RWPE2 (cell line): ENCODE results near the gene SCAMP2.

Source experiments
- ATAC-seq: fragments of 200-7000 bp; cut with Tn5 transposase; 3 replicates; pipeline ENCODE4 v1.9.1; 2021; ENCODE audit warnings: low read depth
- DNase-seq: peaks from one replicate; pipeline ENCODE4 v3.0.0-alpha.2; 2020; ENCODE audit warnings: low spot score
- H3K27ac ChIP-seq: fragments of 450-650 bp; 2 replicates; pipeline ENCODE4 v1.5.1; 2017; ENCODE audit warnings: mild to moderate bottlenecking; ENCODE audit not compliant: poor library complexity, severe bottlenecking
- H3K27me3 ChIP-seq: fragments of 250-450 bp; sonication (Bioruptor Pico); 2 replicates; pipeline ENCODE4 v1.5.1; 2021; ENCODE audit warnings: mild to moderate bottlenecking, moderate library complexity; ENCODE audit not compliant: insufficient read depth, poor library complexity, severe bottlenecking
- H3K36me3 ChIP-seq: fragments of 250-450 bp; sonication (Bioruptor Pico); 2 replicates; pipeline ENCODE4 v1.5.1; 2020; ENCODE audit warnings: low read depth, mild to moderate bottlenecking, moderate library complexity
- H3K4me1 ChIP-seq: fragments of 250-450 bp; sonication (Bioruptor Pico); 2 replicates; pipeline ENCODE4 v1.5.1; 2021; ENCODE audit warnings: mild to moderate bottlenecking, moderate library complexity; ENCODE audit not compliant: insufficient read depth, poor library complexity, severe bottlenecking
- H3K4me3 ChIP-seq: fragments of 250-450 bp; sonication (Bioruptor Pico); 2 replicates; pipeline ENCODE4 v1.5.1; 2021; ENCODE audit warnings: mild to moderate bottlenecking, moderate library complexity; ENCODE audit not compliant: severe bottlenecking
- H3K9me3 ChIP-seq: fragments of 250-450 bp; sonication (Bioruptor Pico); 2 replicates; pipeline ENCODE4 v1.5.1; 2021; ENCODE audit warnings: mild to moderate bottlenecking, moderate library complexity; ENCODE audit not compliant: severe bottlenecking
- TF ChIP-seq, protein P1 (sequence below): fragments of 450-650 bp; IDR thresholded peaks from one replicate; pipeline ENCODE4 v1.5.1; 2017; ENCODE audit warnings: mild to moderate bottlenecking, moderate library complexity; ENCODE audit not compliant: poor library complexity, severe bottlenecking

The SCAMP2 gene

DNA sequence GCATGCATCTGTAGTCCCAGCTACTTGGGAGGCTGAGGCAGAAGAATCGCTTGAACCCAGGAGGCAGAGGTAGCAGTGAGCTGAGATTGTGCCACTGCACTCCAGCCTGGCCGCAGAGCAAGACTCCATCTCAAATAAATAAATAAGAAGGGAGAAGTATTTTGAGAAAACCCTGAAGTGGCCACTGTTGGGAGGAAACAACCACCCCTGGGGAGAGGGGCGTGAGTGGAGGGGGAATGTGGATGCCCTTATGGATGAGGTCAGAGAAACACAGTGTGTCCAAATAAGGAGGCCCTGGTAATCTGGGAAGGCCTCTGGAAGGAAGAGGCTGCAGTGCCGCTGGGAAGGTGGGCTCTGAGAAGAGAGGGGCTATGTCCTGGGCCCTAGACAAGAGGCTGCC, 50.9 kb downstream of the SCAMP2 start:
- ATAC-seq, result no peak
- no peak overlapping the region for H3K27ac ChIP-seq
- H3K36me3 ChIP-seq, result no peaks in the 10 kb centered on the region
- H3K9me3 ChIP-seq, result no peaks in the 10 kb centered on the region
- no peak for DNase-seq
- peaks cover 8% of the 10 kb centered on the region for H3K27me3 ChIP-seq
- no peak overlapping the region for H3K4me3 ChIP-seq
- TF ChIP-seq, protein P1, sequence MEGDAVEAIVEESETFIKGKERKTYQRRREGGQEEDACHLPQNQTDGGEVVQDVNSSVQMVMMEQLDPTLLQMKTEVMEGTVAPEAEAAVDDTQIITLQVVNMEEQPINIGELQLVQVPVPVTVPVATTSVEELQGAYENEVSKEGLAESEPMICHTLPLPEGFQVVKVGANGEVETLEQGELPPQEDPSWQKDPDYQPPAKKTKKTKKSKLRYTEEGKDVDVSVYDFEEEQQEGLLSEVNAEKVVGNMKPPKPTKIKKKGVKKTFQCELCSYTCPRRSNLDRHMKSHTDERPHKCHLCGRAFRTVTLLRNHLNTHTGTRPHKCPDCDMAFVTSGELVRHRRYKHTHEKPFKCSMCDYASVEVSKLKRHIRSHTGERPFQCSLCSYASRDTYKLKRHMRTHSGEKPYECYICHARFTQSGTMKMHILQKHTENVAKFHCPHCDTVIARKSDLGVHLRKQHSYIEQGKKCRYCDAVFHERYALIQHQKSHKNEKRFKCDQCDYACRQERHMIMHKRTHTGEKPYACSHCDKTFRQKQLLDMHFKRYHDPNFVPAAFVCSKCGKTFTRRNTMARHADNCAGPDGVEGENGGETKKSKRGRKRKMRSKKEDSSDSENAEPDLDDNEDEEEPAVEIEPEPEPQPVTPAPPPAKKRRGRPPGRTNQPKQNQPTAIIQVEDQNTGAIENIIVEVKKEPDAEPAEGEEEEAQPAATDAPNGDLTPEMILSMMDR, result no peak
- H3K4me1 ChIP-seq, result peaks cover 16% of the 10 kb centered on the region

DNA sequence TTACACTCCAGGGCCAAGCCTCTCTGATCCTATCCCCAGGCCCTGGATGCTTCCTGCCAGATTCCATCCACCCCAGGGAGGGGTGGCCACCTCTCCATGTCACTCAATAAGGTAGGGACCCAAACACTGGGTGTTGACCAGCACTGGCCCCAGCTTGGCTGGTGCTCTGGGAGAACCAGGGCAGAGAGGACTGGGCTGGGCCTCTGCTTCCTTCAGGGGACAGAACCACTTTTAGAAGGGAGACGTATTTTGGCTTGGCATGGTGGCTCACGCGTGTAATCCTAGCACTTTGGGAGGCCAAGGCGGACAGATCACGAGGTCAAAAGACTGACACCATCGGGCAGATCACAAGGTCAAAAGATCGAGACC, 51.4 kb downstream of the SCAMP2 start:
- no peak for DNase-seq
- Histone ChIP-seq H3K4me3 (no peak overlapping the region), H3K27ac (no peak overlapping the region), H3K4me1 (peaks cover 20% of the 10 kb centered on the region), H3K9me3 (no peaks in the 10 kb centered on the region), H3K36me3 (no peaks in the 10 kb centered on the region), H3K27me3 (peaks cover 3% of the 10 kb centered on the region)
- ATAC-seq, result no peak
- TF ChIP-seq, protein P1, result no peak

DNA sequence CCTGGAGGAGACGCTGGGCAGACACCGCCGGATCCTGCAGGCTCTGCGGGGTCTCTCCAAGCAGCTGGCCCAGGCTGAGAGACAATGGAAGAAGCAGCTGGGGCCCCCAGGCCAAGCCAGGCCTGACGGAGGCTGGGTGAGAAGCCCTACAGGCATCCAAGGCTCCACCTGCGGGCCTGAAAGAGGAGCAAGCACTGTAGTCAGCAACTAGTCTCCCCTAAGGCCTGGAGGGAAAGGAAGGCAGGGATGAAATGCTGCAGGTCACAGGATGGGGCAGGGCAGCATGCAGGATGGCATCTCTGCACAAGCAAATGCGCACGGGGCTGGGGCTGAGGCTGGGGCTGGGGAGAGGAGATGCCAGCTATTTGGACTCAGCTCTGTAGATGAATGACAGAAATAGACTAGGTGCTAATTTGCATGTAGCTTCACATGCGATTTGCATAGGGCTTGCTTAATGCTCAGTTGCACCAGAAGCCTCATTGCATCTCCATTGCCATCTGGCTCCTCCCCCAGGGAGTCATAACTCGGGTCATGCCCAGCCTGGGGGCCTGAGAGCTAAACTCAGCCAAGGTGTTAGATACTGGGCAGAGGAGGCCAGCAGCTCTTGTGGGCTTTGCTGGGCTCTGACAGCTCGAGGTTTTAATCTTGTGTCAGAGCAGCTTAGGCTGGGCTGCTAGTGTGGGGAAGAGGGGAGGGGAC, 51.9 kb downstream of the SCAMP2 start:
- no peak overlapping the region for H3K4me3 ChIP-seq
- no peaks in the 10 kb centered on the region for H3K9me3 ChIP-seq
- H3K27me3 ChIP-seq, result no peaks in the 10 kb centered on the region
- no peak overlapping the region for H3K27ac ChIP-seq
- ATAC-seq (no peak), DNase-seq (no peak)
- TF ChIP-seq, protein P1, result no peak
- peaks cover 21% of the 10 kb centered on the region for H3K4me1 ChIP-seq
- H3K36me3 ChIP-seq, result no peaks in the 10 kb centered on the region

DNA sequence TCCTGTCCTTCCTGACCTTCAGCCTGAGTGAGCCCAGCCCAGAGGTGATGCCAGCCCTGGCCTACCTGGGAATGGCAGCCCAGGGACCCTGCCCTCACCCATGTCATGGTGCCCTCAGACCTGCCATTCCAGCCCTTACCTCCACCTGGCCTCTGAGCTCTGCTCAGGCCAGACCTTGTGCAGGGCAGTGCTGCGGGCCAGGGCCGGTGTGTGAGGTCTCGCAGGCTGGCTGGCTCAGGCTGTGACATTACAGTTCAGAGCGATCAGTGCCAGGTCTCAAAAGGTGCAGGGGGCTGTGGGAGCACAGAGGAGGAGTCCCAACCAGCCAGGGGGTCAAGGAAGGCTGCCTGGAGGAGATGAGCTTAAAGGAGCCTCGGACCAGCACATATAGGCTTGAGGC, 53.1 kb downstream of the SCAMP2 start:
- Histone ChIP-seq H3K9me3 (no peaks in the 10 kb centered on the region), H3K27ac (no peak overlapping the region), H3K27me3 (no peaks in the 10 kb centered on the region), H3K36me3 (no peaks in the 10 kb centered on the region), H3K4me1 (peaks cover 21% of the 10 kb centered on the region), H3K4me3 (no peak overlapping the region)
- no peak for ATAC-seq
- TF ChIP-seq, protein P1, result no peak
- no peak for DNase-seq

DNA sequence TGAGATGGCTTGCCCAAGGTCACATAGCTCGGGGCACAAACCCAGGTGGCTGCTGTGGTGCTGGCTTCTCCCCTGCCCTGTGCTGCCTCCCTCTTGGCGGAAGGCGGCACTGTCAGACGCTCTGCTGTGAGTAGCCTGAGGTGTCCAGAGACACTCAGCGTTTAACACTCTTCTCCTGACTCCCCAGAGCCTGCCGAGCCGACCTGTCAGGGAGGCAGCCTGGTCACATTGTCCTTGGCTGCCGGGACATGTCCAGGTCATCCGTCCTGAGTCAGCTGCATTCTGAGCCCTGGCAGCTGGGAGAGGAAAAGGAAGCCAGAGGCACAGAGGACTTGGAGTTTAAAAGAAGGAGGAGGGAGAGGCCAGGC, 55.8 kb downstream of the SCAMP2 start:
- no peaks in the 10 kb centered on the region for H3K27me3 ChIP-seq
- no peaks in the 10 kb centered on the region for H3K9me3 ChIP-seq
- TF ChIP-seq, protein P1, result peak; percentile 60
- peaks cover 21% of the 10 kb centered on the region for H3K4me1 ChIP-seq
- H3K4me3 ChIP-seq, result no peak overlapping the region
- no peaks in the 10 kb centered on the region for H3K36me3 ChIP-seq
- ATAC-seq (peak; percentile 70), DNase-seq (no peak)
- H3K27ac ChIP-seq, result peak overlapping the region; percentile 32
